Osteocyte (in vitro differentiated cells): ENCODE measurements around the gene PROSER3. TPM values are rescaled to one million over a fixed set of nuclear protein-coding genes. Genes with fewer than 3 reads are reported as not detected.

ENCODE experiments used
- DNase-seq: peaks from one replicate; pipeline ENCODE4 v3.0.0; 2021; ENCODE audit warnings: mixed read lengths; ENCODE audit not compliant: unreplicated experiment; ENCODE audit errors: extremely low spot score
- H3K27ac Mint-ChIP-seq: one replicate; pipeline ENCODE4 v1.8.0; 2021; ENCODE audit warnings: mild to moderate bottlenecking, mixed read lengths; ENCODE audit not compliant: unreplicated experiment
- H3K27me3 Mint-ChIP-seq: one replicate; pipeline ENCODE4 v1.8.0; 2021; ENCODE audit warnings: mixed read lengths; ENCODE audit not compliant: unreplicated experiment
- H3K36me3 Mint-ChIP-seq: one replicate; pipeline ENCODE4 v1.8.0; 2021; ENCODE audit warnings: mixed read lengths; ENCODE audit not compliant: unreplicated experiment
- H3K4me1 Mint-ChIP-seq: one replicate; pipeline ENCODE4 v1.8.0; 2021; ENCODE audit warnings: mixed read lengths; ENCODE audit not compliant: unreplicated experiment
- H3K4me3 Mint-ChIP-seq: one replicate; pipeline ENCODE4 v1.8.0; 2021; ENCODE audit warnings: mild to moderate bottlenecking, moderate library complexity, mixed read lengths; ENCODE audit not compliant: unreplicated experiment
- H3K9me3 Mint-ChIP-seq: one replicate; pipeline ENCODE4 v1.8.0; 2021; ENCODE audit warnings: mixed read lengths; ENCODE audit not compliant: unreplicated experiment
- CTCF ChIP-seq: fragments of 200-600 bp; sonication (generic); IDR thresholded peaks from 2 replicates; pipeline ENCODE4 v1.5.0; 2021; ENCODE audit warnings: antibody characterized with exemption, mild to moderate bottlenecking, moderate library complexity
- total RNA-seq: library from RNA; stranded (reverse); gene quantifications from 2 replicates; pipeline ENCODE4 v1.2.1, GENCODE V29; 2021

The PROSER3 gene
- total RNA-seq, 1 donor from 2014 or later, result 20.9 TPM

- H3K9me3 Mint-ChIP-seq, result no peaks in the 10 kb centered on the region
- no peak for TF ChIP-seq CTCF
- H3K36me3 Mint-ChIP-seq, result peaks cover 7% of the 10 kb centered on the region
- H3K4me1 Mint-ChIP-seq, result peaks cover 25% of the 10 kb centered on the region
- H3K27ac Mint-ChIP-seq, result peak within 1 kb of the TSS; percentile 96
- DNase-seq, result no peak
- peak within 1 kb of the TSS; percentile 87 for H3K4me3 Mint-ChIP-seq
- no peaks in the 10 kb centered on the region for H3K27me3 Mint-ChIP-seq
These were observed 1.4 kb upstream of the PROSER3 start, which contains the start of gene HSPB6 for GRCh38 chr19:35756377-35757230. HSPB6 (minus strand) TSS chr19:35757029; CDS start chr19:35757008, 21 bp downstream.

GRCh38 chr19:35757231-35757748, 686 bp upstream of the PROSER3 start:
- TF ChIP-seq CTCF, result no peak
- H3K9me3 Mint-ChIP-seq, result no peaks in the 10 kb centered on the region
- DNase-seq, result peak; percentile 90
- H3K4me3 Mint-ChIP-seq, result peak overlapping the region; percentile 87
- peaks cover 25% of the 10 kb centered on the region for H3K4me1 Mint-ChIP-seq
- H3K27me3 Mint-ChIP-seq, result no peaks in the 10 kb centered on the region
- peaks cover 13% of the 10 kb centered on the region for H3K36me3 Mint-ChIP-seq
- H3K27ac Mint-ChIP-seq, result peak overlapping the region; percentile 96

DNA sequence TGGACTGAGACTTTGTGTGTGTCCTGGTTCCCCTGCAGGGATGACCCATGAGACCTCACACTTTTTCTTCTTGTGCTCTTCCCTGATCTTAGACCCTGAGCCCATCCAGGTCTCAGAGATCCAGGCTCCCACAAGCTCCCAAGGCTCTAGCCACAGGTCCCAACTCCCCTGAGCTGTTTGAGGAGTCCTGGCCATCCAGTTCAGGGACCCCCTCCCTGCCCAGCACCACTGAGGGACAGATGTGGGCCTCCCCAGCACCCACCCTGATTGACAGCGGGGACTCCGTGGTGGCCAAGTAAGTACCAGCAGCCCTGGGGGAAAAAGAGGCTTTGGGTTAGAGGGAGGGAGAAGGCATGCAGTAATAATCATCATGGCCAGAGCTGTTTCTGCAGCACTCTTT, 1.7 kb downstream of the PROSER3 start:
- no peaks in the 10 kb centered on the region for H3K27me3 Mint-ChIP-seq

DNA sequence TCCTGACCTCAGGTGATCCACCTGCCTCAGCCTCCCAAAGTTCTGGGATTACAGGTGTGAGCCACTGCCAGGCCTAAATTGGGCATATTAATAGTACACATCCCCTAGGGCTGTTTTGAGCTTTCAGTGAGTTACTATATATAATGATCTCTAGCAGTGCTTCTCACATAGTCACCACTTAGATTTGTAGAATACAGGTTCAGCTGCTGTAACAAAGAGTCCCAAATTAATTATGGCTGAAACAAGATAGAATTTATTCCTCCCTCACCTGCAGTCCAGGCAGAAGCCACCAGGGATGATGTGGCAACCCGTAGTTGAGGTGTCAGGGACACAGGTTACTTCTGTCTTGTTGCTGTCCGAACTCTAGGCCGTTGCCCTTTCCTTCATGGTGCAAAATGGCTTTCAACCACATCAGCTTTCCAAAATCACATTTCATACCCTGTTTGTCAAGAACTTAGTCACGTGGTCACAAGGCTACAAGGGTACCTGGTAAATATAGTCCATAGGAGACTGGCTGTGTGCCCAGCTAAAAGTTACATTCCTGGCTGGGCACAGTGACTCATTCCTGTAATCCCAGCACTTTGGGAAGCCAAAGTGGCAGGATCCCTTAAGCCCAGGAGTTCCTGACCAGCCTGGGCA, 2.9 kb downstream of the PROSER3 start:
- no peak for DNase-seq
- no peak for TF ChIP-seq CTCF
- H3K4me3 Mint-ChIP-seq, result no peak overlapping the region
- H3K27ac Mint-ChIP-seq, result no peak overlapping the region
- H3K4me1 Mint-ChIP-seq, result peaks cover 23% of the 10 kb centered on the region
- H3K9me3 Mint-ChIP-seq, result no peaks in the 10 kb centered on the region
- H3K27me3 Mint-ChIP-seq, result no peaks in the 10 kb centered on the region
- peaks cover 5% of the 10 kb centered on the region for H3K36me3 Mint-ChIP-seq

More for the DNA sequence above, 1.7 kb downstream of the PROSER3 start:
- Mint-ChIP-seq H3K27ac (no peak overlapping the region), H3K36me3 (peaks cover 9% of the 10 kb centered on the region), H3K9me3 (no peaks in the 10 kb centered on the region), H3K4me3 (peak overlapping the region; percentile 42), H3K4me1 (peaks cover 25% of the 10 kb centered on the region)
- no peak for DNase-seq
- no peak for TF ChIP-seq CTCF
